Measurements from ENCODE around the gene GOLIM4.
"Not testable (repeated sequence)": the region's sequence is repeated elsewhere in the genome, so short reads cannot be mapped to it uniquely, and the experiment has no call there.

Gene GOLIM4

GRCh38 chr3:168070919-168071318, 24.8 kb downstream of the GOLIM4 start:
- ATAC-seq (no peak), DNase-seq (ENCODE audit: low spot score in 2 of 2) (no peak)
- Mint-ChIP-seq H3K4me1 (no peaks in the 10 kb centered on the region), H3K36me3 (no peaks in the 10 kb centered on the region), H3K9me3 (no peaks in the 10 kb centered on the region), H3K27ac (no peak overlapping the region), H3K4me3 (no peak overlapping the region)

GRCh38 chr3:168068346-168068745, 27.4 kb downstream of the GOLIM4 start:
- ATAC-seq (no peak), DNase-seq (ENCODE audit: low spot score in 2 of 2) (no peak)
- Mint-ChIP-seq H3K27ac (no peak overlapping the region), H3K4me3 (no peak overlapping the region), H3K4me1 (no peaks in the 10 kb centered on the region), H3K36me3 (no peaks in the 10 kb centered on the region), H3K9me3 (no peaks in the 10 kb centered on the region)

- no peak overlapping the region for H3K4me3 Mint-ChIP-seq
- no peaks in the 10 kb centered on the region for H3K9me3 Mint-ChIP-seq
- no peak overlapping the region for H3K27ac Mint-ChIP-seq
- no peaks in the 10 kb centered on the region for H3K4me1 Mint-ChIP-seq
- H3K36me3 Mint-ChIP-seq = no peaks in the 10 kb centered on the region
- DNase-seq (ENCODE audit: low spot score in 2 of 2) = no peak
- ATAC-seq = no peak
Measured at GRCh38 chr3:168066882-168067281, 28.8 kb downstream of the GOLIM4 start.

- ATAC-seq = no peak
- no peaks in the 10 kb centered on the region for H3K9me3 Mint-ChIP-seq
- no peaks in the 10 kb centered on the region for H3K36me3 Mint-ChIP-seq
- peaks cover 11% of the 10 kb centered on the region for H3K4me1 Mint-ChIP-seq
- DNase-seq (ENCODE audit: low spot score in 2 of 2) = no peak
- no peak overlapping the region for H3K4me3 Mint-ChIP-seq
- no peak overlapping the region for H3K27ac Mint-ChIP-seq
Measured at GRCh38 chr3:168065569-168065968, 30.2 kb downstream of the GOLIM4 start.

GRCh38 chr3:168063122-168063521, 32.6 kb downstream of the GOLIM4 start:
- H3K9me3 Mint-ChIP-seq = no peaks in the 10 kb centered on the region
- DNase-seq (ENCODE audit: low spot score in 2 of 2) (no peak), ATAC-seq (no peak)
- H3K36me3 Mint-ChIP-seq = no peaks in the 10 kb centered on the region
- no peak overlapping the region for H3K4me3 Mint-ChIP-seq
- H3K4me1 Mint-ChIP-seq = peaks cover 22% of the 10 kb centered on the region
- H3K27ac Mint-ChIP-seq = no peak overlapping the region

- no peaks in the 10 kb centered on the region for H3K9me3 Mint-ChIP-seq
- no peak overlapping the region for H3K27ac Mint-ChIP-seq
- ATAC-seq (no peak), DNase-seq (ENCODE audit: low spot score in 2 of 2) (no peak)
- H3K4me1 Mint-ChIP-seq = peaks cover 22% of the 10 kb centered on the region
- no peak overlapping the region for H3K4me3 Mint-ChIP-seq
- no peaks in the 10 kb centered on the region for H3K36me3 Mint-ChIP-seq
Measured at GRCh38 chr3:168062679-168063078, 33.0 kb downstream of the GOLIM4 start.

- Mint-ChIP-seq H3K9me3 (no peaks in the 10 kb centered on the region), H3K4me3 (peak overlapping the region; percentile 9), H3K36me3 (no peaks in the 10 kb centered on the region), H3K4me1 (peaks cover 22% of the 10 kb centered on the region), H3K27ac (no peak overlapping the region)
- DNase-seq (ENCODE audit: low spot score in 2 of 2) (no peak), ATAC-seq (peak; percentile 94)
Measured at GRCh38 chr3:168061332-168061996, 34.3 kb downstream of the GOLIM4 start.

- Mint-ChIP-seq H3K36me3 (no peaks in the 10 kb centered on the region), H3K9me3 (no peaks in the 10 kb centered on the region), H3K27ac (no peak overlapping the region), H3K4me3 (no peak overlapping the region), H3K4me1 (peaks cover 22% of the 10 kb centered on the region)
- ATAC-seq (peak; percentile 56), DNase-seq (ENCODE audit: low spot score in 2 of 2) (no peak)
Measured at GRCh38 chr3:168060317-168060716, 35.4 kb downstream of the GOLIM4 start.

- Mint-ChIP-seq H3K9me3 (no peaks in the 10 kb centered on the region), H3K27ac (no peak overlapping the region), H3K4me1 (peaks cover 22% of the 10 kb centered on the region), H3K4me3 (no peak overlapping the region), H3K36me3 (no peaks in the 10 kb centered on the region)
- no peak for DNase-seq (ENCODE audit: low spot score in 2 of 2)
- ATAC-seq = no peak
Measured at GRCh38 chr3:168058481-168058880, 37.2 kb downstream of the GOLIM4 start.

GRCh38 chr3:168056398-168057230, 39.1 kb downstream of the GOLIM4 start:
- not testable (repeated sequence) for H3K36me3 Mint-ChIP-seq; H3K4me3 Mint-ChIP-seq; H3K27ac Mint-ChIP-seq; H3K9me3 Mint-ChIP-seq; ATAC-seq; DNase-seq (ENCODE audit: low spot score in 2 of 2)
- H3K4me1 Mint-ChIP-seq = peaks cover 20% of the 10 kb centered on the region

- ATAC-seq (no peak), DNase-seq (ENCODE audit: low spot score in 2 of 2) (no peak)
- Mint-ChIP-seq H3K27ac (no peak overlapping the region), H3K36me3 (no peaks in the 10 kb centered on the region), H3K4me1 (no peaks in the 10 kb centered on the region), H3K4me3 (no peak overlapping the region), H3K9me3 (no peaks in the 10 kb centered on the region)
Measured at GRCh38 chr3:168054447-168054846, 41.3 kb downstream of the GOLIM4 start.

GRCh38 chr3:168053115-168053514, 42.6 kb downstream of the GOLIM4 start:
- Mint-ChIP-seq H3K4me1 (no peaks in the 10 kb centered on the region), H3K36me3 (no peaks in the 10 kb centered on the region), H3K9me3 (no peaks in the 10 kb centered on the region), H3K4me3 (no peak overlapping the region), H3K27ac (no peak overlapping the region)
- DNase-seq (ENCODE audit: low spot score in 2 of 2) (no peak), ATAC-seq (no peak)

GRCh38 chr3:168052515-168052914, 43.2 kb downstream of the GOLIM4 start:
- no peak for ATAC-seq
- H3K36me3 Mint-ChIP-seq = no peaks in the 10 kb centered on the region
- H3K9me3 Mint-ChIP-seq = no peaks in the 10 kb centered on the region
- DNase-seq (ENCODE audit: low spot score in 2 of 2) = no peak
- H3K4me3 Mint-ChIP-seq = no peak overlapping the region
- no peak overlapping the region for H3K27ac Mint-ChIP-seq
- no peaks in the 10 kb centered on the region for H3K4me1 Mint-ChIP-seq

GRCh38 chr3:168051531-168052471, 43.9 kb downstream of the GOLIM4 start:
- H3K36me3 Mint-ChIP-seq = no peaks in the 10 kb centered on the region
- H3K4me1 Mint-ChIP-seq = no peaks in the 10 kb centered on the region
- H3K9me3 Mint-ChIP-seq = no peaks in the 10 kb centered on the region
- DNase-seq (ENCODE audit: low spot score in 2 of 2) = no peak
- no peak overlapping the region for H3K4me3 Mint-ChIP-seq
- no peak for ATAC-seq
- H3K27ac Mint-ChIP-seq = no peak overlapping the region

- no peaks in the 10 kb centered on the region for H3K4me1 Mint-ChIP-seq
Measured at GRCh38 chr3:168051070-168051469, 44.7 kb downstream of the GOLIM4 start.

More at GRCh38 chr3:168051070-168051469, 44.7 kb downstream of the GOLIM4 start:
- Mint-ChIP-seq H3K9me3 (no peaks in the 10 kb centered on the region), H3K36me3 (no peaks in the 10 kb centered on the region), H3K4me3 (no peak overlapping the region), H3K27ac (no peak overlapping the region)
- ATAC-seq (no peak), DNase-seq (ENCODE audit: low spot score in 2 of 2) (no peak)

Measured in stimulated activated effector memory CD8-positive, alpha-beta T cell treated with anti-CD3 and anti-CD28 coated beads, Interleukin-12 subunit alpha, Interleukin-12 subunit beta, amount 100 ng/mL, for 72 hours (primary cell).